Endothelial cell (in vitro differentiated cells): ENCODE measurements around the gene FAM98B. TPM values are rescaled to one million over a fixed set of nuclear protein-coding genes. Genes with fewer than 3 reads are reported as not detected.

ENCODE experiments used
- DNase-seq: peaks from one replicate; pipeline ENCODE4 v3.0.0; 2021; ENCODE audit warnings: low spot score
- H3K27ac Mint-ChIP-seq: one replicate; pipeline ENCODE4 v1.8.0; 2021; ENCODE audit warnings: mixed read lengths, inconsistent platforms; ENCODE audit not compliant: unreplicated experiment
- H3K27me3 Mint-ChIP-seq: one replicate; pipeline ENCODE4 v1.8.0; 2021; ENCODE audit warnings: mild to moderate bottlenecking, moderate library complexity, mixed read lengths, inconsistent platforms; ENCODE audit not compliant: unreplicated experiment
- H3K36me3 Mint-ChIP-seq: one replicate; pipeline ENCODE4 v1.8.0; 2021; ENCODE audit warnings: mild to moderate bottlenecking, low read depth, mixed read lengths, inconsistent platforms; ENCODE audit not compliant: unreplicated experiment
- H3K4me1 Mint-ChIP-seq: one replicate; pipeline ENCODE4 v1.8.0; 2021; ENCODE audit warnings: mild to moderate bottlenecking, mixed read lengths, inconsistent platforms; ENCODE audit not compliant: unreplicated experiment
- H3K4me3 Mint-ChIP-seq: one replicate; pipeline ENCODE4 v1.8.0; 2021; ENCODE audit warnings: mild to moderate bottlenecking, mixed read lengths, inconsistent platforms; ENCODE audit not compliant: unreplicated experiment
- H3K9me3 Mint-ChIP-seq: one replicate; pipeline ENCODE4 v1.8.0; 2021; ENCODE audit warnings: mixed read lengths, inconsistent platforms; ENCODE audit not compliant: unreplicated experiment
- CTCF ChIP-seq: fragments of 200-600 bp; sonication (generic); IDR thresholded peaks from one replicate; pipeline ENCODE4 v1.5.0; 2021; ENCODE audit warnings: antibody characterized with exemption; ENCODE audit not compliant: unreplicated experiment
- total RNA-seq: library from RNA; stranded (reverse); fragmentation: NEBNext Ultra II Directional; extraction: Animal tissue kit (Norgen Biotek cat#: 25700); gene quantifications from one replicate; pipeline ENCODE4 v1.2.1, GENCODE V29; 2021; ENCODE audit not compliant: unreplicated experiment

Gene FAM98B
- total RNA-seq, 1 donor from 2014 or later, result 24.6 TPM

DNA sequence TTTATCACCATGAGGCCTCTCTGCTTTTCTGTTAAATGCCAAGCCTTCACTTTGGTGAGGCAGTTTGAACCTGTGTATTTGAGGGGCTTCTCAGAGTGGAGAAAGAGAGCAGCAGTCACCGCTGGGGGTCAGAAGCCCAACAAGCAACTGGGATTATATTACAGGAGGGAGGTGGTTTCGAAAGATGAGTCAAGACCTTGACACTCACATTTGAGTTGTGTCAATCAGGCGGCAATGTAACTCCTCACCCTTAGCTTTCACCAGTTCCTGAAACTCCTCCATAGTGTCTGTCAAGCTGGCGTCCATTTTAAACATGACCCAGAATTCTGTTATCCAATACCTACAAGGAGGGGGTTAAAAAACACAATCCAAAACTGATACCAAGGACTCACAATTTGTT, 64.2 kb downstream of the FAM98B start:
- no peak for TF ChIP-seq CTCF
- no peaks in the 10 kb centered on the region for H3K9me3 Mint-ChIP-seq
- H3K36me3 Mint-ChIP-seq, result no peaks in the 10 kb centered on the region
- no peak for DNase-seq
- H3K27ac Mint-ChIP-seq, result no peak overlapping the region
- H3K27me3 Mint-ChIP-seq, result peaks cover 3% of the 10 kb centered on the region
- H3K4me3 Mint-ChIP-seq, result no peak overlapping the region
- H3K4me1 Mint-ChIP-seq, result peaks cover 24% of the 10 kb centered on the region

DNA sequence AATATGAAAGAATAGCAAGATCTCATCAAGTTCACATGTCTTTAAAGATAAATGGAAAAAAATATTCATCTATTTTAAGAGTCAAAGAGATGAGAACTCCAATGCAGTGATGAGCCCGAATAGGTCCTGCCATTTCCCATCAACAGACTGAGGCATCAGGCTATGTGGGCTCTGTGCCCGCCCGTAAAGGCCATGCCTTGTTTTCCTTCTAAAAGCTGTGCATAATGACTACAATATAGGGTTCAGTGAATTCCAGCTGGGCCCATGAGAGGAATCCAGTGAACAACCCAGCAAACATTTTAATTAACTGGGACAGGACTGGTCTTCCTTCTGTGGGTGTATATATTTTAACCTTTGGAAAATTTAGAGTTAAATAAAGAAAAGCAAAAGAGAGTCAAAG, 66.1 kb downstream of the FAM98B start:
- H3K4me1 Mint-ChIP-seq, result peaks cover 16% of the 10 kb centered on the region
- no peak for TF ChIP-seq CTCF

GRCh38 chr15:38521316-38521715, 67.4 kb downstream of the FAM98B start:
- Mint-ChIP-seq H3K36me3 (no peaks in the 10 kb centered on the region), H3K27ac (no peak overlapping the region), H3K4me1 (peaks cover 6% of the 10 kb centered on the region), H3K9me3 (no peaks in the 10 kb centered on the region), H3K4me3 (no peak overlapping the region), H3K27me3 (peaks cover 2% of the 10 kb centered on the region)
- TF ChIP-seq CTCF, result no peak
- no peak for DNase-seq

More for the DNA sequence above, 66.1 kb downstream of the FAM98B start:
- peaks cover 4% of the 10 kb centered on the region for H3K27me3 Mint-ChIP-seq
- H3K4me3 Mint-ChIP-seq, result no peak overlapping the region
- no peaks in the 10 kb centered on the region for H3K9me3 Mint-ChIP-seq
- DNase-seq, result no peak
- no peak overlapping the region for H3K27ac Mint-ChIP-seq
- H3K36me3 Mint-ChIP-seq, result no peaks in the 10 kb centered on the region

DNA sequence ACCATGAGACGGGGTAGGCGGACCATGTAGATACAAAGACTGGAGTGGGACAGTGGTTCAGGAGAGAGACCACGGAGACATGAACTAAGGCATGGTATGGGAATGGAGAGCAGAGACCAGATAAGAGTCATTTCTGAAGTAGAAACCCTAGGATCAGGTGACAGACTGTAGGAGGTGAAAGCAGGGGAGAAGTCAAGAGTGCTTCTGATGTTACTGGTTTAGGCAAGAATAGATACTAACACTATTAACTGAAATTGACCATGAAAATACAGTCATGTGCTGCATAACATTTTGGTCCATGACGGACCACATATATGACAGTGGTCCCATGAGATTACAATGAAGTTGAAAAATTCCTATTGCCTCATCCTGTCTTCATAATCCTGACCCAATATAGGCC, 69.0 kb downstream of the FAM98B start:
- no peak for TF ChIP-seq CTCF
- no peaks in the 10 kb centered on the region for H3K9me3 Mint-ChIP-seq
- no peak overlapping the region for H3K27ac Mint-ChIP-seq
- no peaks in the 10 kb centered on the region for H3K4me1 Mint-ChIP-seq
- no peak overlapping the region for H3K4me3 Mint-ChIP-seq
- no peaks in the 10 kb centered on the region for H3K36me3 Mint-ChIP-seq
- DNase-seq, result no peak
- H3K27me3 Mint-ChIP-seq, result peaks cover 3% of the 10 kb centered on the region

GRCh38 chr15:38524156-38524555, 70.2 kb downstream of the FAM98B start:
- Mint-ChIP-seq H3K4me1 (no peaks in the 10 kb centered on the region), H3K9me3 (no peaks in the 10 kb centered on the region), H3K27me3 (peaks cover 4% of the 10 kb centered on the region), H3K4me3 (no peak overlapping the region), H3K27ac (no peak overlapping the region), H3K36me3 (no peaks in the 10 kb centered on the region)
- no peak for TF ChIP-seq CTCF
- no peak for DNase-seq
